Esophagus squamous epithelium (tissue), 5 donors: ENCODE measurements around the gene CA10. TPM values are rescaled to one million over a fixed set of nuclear protein-coding genes. Genes with fewer than 3 reads are reported as not detected.

Experiments
- DNase-seq: peaks from one replicate; lab custom pipeline; 2025; lab: John Stamatoyannopoulos, UW
- H3K27ac ChIP-seq, 4 donors: fragments of 200-600 bp; sonication (generic); one replicate each; pipeline ENCODE4 v1.5.1; 2016 to 2019; ENCODE audit warnings: mild to moderate bottlenecking in 1 of 4
- H3K27me3 ChIP-seq, 4 donors: fragments of 200-600 bp; sonication (generic); 1 replicate in 3 of 4; 2 replicates in 1 of 4; pipeline versions ENCODE4 v1.5.1 to v1.6.0; 2017 to 2021; ENCODE audit warnings: antibody characterized with exemption in 1 of 4
- H3K36me3 ChIP-seq, 3 donors: fragments of 200-600 bp; sonication (generic); one replicate each; pipeline ENCODE4 v1.5.1; 2016 to 2019
- H3K4me1 ChIP-seq, 3 donors: fragments of 200-600 bp; sonication (generic); one replicate each; pipeline ENCODE4 v1.5.1; 2017 to 2019
- H3K4me3 ChIP-seq, 4 donors: fragments of 200-600 bp; sonication (generic); 1 replicate in 3 of 4; 2 replicates in 1 of 4; pipeline ENCODE4 v1.5.1; 2016 to 2019; ENCODE audit warnings: mild to moderate bottlenecking in 2 of 4, moderate library complexity in 1 of 4
- H3K9me3 ChIP-seq, 3 donors: fragments of 200-600 bp; sonication (generic); one replicate each; pipeline ENCODE4 v1.5.1; 2016 to 2019
- CTCF ChIP-seq, 6 experiments: fragments of 450-650 bp in 4 of 6; fragments of 200-600 bp in 2 of 6; sonication (generic) in 2 of 6; IDR thresholded peaks; one replicate each; pipeline ENCODE4 v1.5.1; 2016 to 2019; ENCODE audit warnings: antibody characterized with exemption in 6 of 6, mild to moderate bottlenecking in 4 of 6, moderate library complexity in 4 of 6
- POLR2A ChIP-seq, 4 donors: fragments of 450-650 bp; IDR thresholded peaks; one replicate each; pipeline ENCODE4 v1.6.1; 2017; ENCODE audit warnings: antibody characterized with exemption in 4 of 4, mild to moderate bottlenecking in 4 of 4, moderate library complexity in 3 of 4
- WGBS, 2 donors: methylation state at CpG; one replicate each; pipeline ENCODE4 v1.1.5; 2018; 5-methylcytosine and 5-hydroxymethylcytosine counted together
- intact Hi-C: fragments of 100-400 bp; cut with DNase I; formaldehyde crosslinking; loops from one replicate; pipeline ENCODE4 v1.15.0; 2022
- total RNA-seq, 4 donors: library from RNA; depleted of rRNA; stranded (reverse); fragments of >200 nt; gene quantifications; one replicate each; pipeline ENCODE4 v1.1.0, GENCODE V29; 2016
- donor health status: DM: yes; HTN: yes; CAD: no.

CA10 gene
- total RNA-seq, 4 donors from 2014 or later: 0.38 TPM; not detected in 3

- intact Hi-C loops: no loop called here
- H3K27ac ChIP-seq: no peak overlapping the region
- H3K4me3 ChIP-seq: no peak overlapping the region
- no peaks in the 10 kb centered on the region for H3K4me1 ChIP-seq
- H3K27me3 ChIP-seq: no peaks in the 10 kb centered on the region
- no peak for DNase-seq
- no peaks in the 10 kb centered on the region for H3K9me3 ChIP-seq
- H3K36me3 ChIP-seq: no peaks in the 10 kb centered on the region
- no peak for TF ChIP-seq CTCF (IDR thresholded peaks at IDR 0.05)
- no peak for TF ChIP-seq POLR2A (IDR thresholded peaks at IDR 0.05)
Measured at GRCh38 chr17:51673070-51673469, 485.4 kb downstream of the CA10 start.

DNA sequence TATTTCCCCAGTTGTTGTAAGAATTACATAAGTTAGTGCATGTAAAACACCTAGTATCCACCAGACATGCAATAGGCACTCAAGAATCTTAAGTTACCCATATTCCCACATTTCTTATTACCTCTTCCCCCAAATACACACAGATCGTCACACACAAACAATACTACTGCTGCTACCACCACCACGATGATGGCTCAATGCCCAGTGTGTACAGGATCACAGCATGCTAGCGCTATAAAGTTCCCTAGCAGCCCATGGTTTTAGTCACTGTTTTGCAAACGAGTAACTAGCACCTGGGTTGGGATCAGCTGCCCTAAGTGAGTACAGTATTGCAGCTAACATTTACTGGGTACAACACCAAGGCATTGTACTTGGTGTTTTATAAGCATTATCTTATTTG lies 486.4 kb downstream of the CA10 start:
- Histone ChIP-seq H3K4me3 (no peak overlapping the region), H3K4me1 (no peaks in the 10 kb centered on the region), H3K9me3 (no peaks in the 10 kb centered on the region), H3K27ac (no peak overlapping the region), H3K27me3 (no peaks in the 10 kb centered on the region), H3K36me3 (no peaks in the 10 kb centered on the region)
- intact Hi-C loops: no loop called here
- no peak for DNase-seq
- TF ChIP-seq POLR2A (IDR thresholded peaks at IDR 0.05) (no peak), CTCF (IDR thresholded peaks at IDR 0.05) (no peak)
- WGBS, 2 donors: 54% methylated on average over 4 of the region's 4 CpGs

- WGBS, 2 donors: 77 to 80% methylated on average over 3 of the region's 3 CpGs
- no peaks in the 10 kb centered on the region for H3K27me3 ChIP-seq
- no peaks in the 10 kb centered on the region for H3K4me1 ChIP-seq
- no peaks in the 10 kb centered on the region for H3K36me3 ChIP-seq
- intact Hi-C loops: no loop called here
- TF ChIP-seq CTCF (IDR thresholded peaks at IDR 0.05) (no peak), POLR2A (IDR thresholded peaks at IDR 0.05) (no peak)
- no peak overlapping the region for H3K27ac ChIP-seq
- DNase-seq: no peak
- H3K4me3 ChIP-seq: no peak overlapping the region
- H3K9me3 ChIP-seq: no peaks in the 10 kb centered on the region
Measured at GRCh38 chr17:51670899-51671298, 487.6 kb downstream of the CA10 start.

GRCh38 chr17:51668963-51669246 lies 489.6 kb downstream of the CA10 start:
- no peaks in the 10 kb centered on the region for H3K9me3 ChIP-seq
- DNase-seq: no peak
- no peaks in the 10 kb centered on the region for H3K27me3 ChIP-seq
- WGBS, 2 donors: no CpG with 5 or more reads among the region's 11 CpGs
- H3K4me1 ChIP-seq: no peaks in the 10 kb centered on the region
- TF ChIP-seq POLR2A (IDR thresholded peaks at IDR 0.05): no peak
- no peak for TF ChIP-seq CTCF (IDR thresholded peaks at IDR 0.05)
- intact Hi-C loops: no loop called here
- H3K36me3 ChIP-seq: no peaks in the 10 kb centered on the region
- H3K4me3 ChIP-seq: no peak overlapping the region
- H3K27ac ChIP-seq: no peak overlapping the region

GRCh38 chr17:51668155-51668962 lies 490.2 kb downstream of the CA10 start:
- Histone ChIP-seq H3K36me3 (no peaks in the 10 kb centered on the region), H3K27me3 (no peaks in the 10 kb centered on the region), H3K27ac (no peak overlapping the region), H3K9me3 (no peaks in the 10 kb centered on the region), H3K4me3 (no peak overlapping the region), H3K4me1 (no peaks in the 10 kb centered on the region)
- intact Hi-C loops: no loop called here
- WGBS, 2 donors: 75 to 79% methylated on average over 7 of the region's 21 CpGs
- DNase-seq: no peak
- TF ChIP-seq POLR2A (IDR thresholded peaks at IDR 0.05) (no peak), CTCF (IDR thresholded peaks at IDR 0.05) (no peak)
